DND-41 (cell line): Measurements from ENCODE around the gene DDX25.

Experiments
- ATAC-seq: fragments of 200-7000 bp; cut with Tn5 transposase; 3 replicates; pipeline ENCODE4 v1.9.1; 2021; ENCODE audit warnings: low read depth; ENCODE audit not compliant: insufficient read depth
- DNase-seq: peaks from one replicate; pipeline ENCODE4 v3.0.0-alpha.2; 2020
- H2AFZ ChIP-seq: 2 replicates; pipeline ENCODE4 v1.6.0; 2012; ENCODE audit warnings: low read depth, low read length
- H3K27ac ChIP-seq: 2 replicates; pipeline ENCODE4 v1.5.1; 2012; ENCODE audit warnings: low read length, inconsistent platforms
- H3K27me3 ChIP-seq: fragments of 200-600 bp; sonication (generic); 2 replicates; pipeline ENCODE4 v1.6.0; 2012; ENCODE audit warnings: low read length, mild to moderate bottlenecking, inconsistent platforms; ENCODE audit not compliant: insufficient read depth, poor library complexity
- H3K36me3 ChIP-seq: 2 replicates; pipeline ENCODE4 v1.5.1; 2012; ENCODE audit warnings: low read length, inconsistent platforms; ENCODE audit not compliant: insufficient read depth
- H3K4me1 ChIP-seq: 2 replicates; pipeline ENCODE4 v1.5.1; 2012; ENCODE audit warnings: mild to moderate bottlenecking, low read length; ENCODE audit not compliant: insufficient read depth
- H3K4me2 ChIP-seq: 2 replicates; pipeline ENCODE4 v1.6.0; 2012; ENCODE audit warnings: mild to moderate bottlenecking, moderate library complexity, low read length, inconsistent platforms; ENCODE audit not compliant: insufficient read depth
- H3K4me3 ChIP-seq, 2 experiments: fragments of 200-600 bp in 1 of 2; shearing (Covaris generic) in 1 of 2; 2 replicates each; pipeline ENCODE4 v1.5.1; 2012 to 2016; ENCODE audit warnings: inconsistent platforms in 2 of 2, low read length in 2 of 2, mild to moderate bottlenecking in 2 of 2, low read depth in 1 of 2, moderate library complexity in 1 of 2
- H3K79me2 ChIP-seq: 2 replicates; pipeline ENCODE4 v1.6.0; 2012; ENCODE audit warnings: low read length, inconsistent platforms; ENCODE audit not compliant: insufficient read depth
- H3K9ac ChIP-seq: 2 replicates; pipeline ENCODE4 v1.6.0; 2012; ENCODE audit warnings: low read depth, mild to moderate bottlenecking, inconsistent platforms, low read length, moderate library complexity
- H3K9me3 ChIP-seq: 2 replicates; pipeline ENCODE4 v1.5.1; 2012; ENCODE audit warnings: low read length, moderate library complexity, mild to moderate bottlenecking, inconsistent platforms; ENCODE audit not compliant: insufficient read depth, severe bottlenecking
- H4K20me1 ChIP-seq: 2 replicates; pipeline ENCODE4 v1.6.0; 2012; ENCODE audit warnings: low read length; ENCODE audit not compliant: insufficient read depth
- CTCF ChIP-seq: IDR thresholded peaks from 2 replicates; pipeline ENCODE4 v1.5.1; 2012; ENCODE audit warnings: borderline replicate concordance, low read length, moderate library complexity, mild to moderate bottlenecking; ENCODE audit not compliant: poor library complexity, severe bottlenecking; ENCODE audit errors: extremely low read depth
- EZH2 ChIP-seq: IDR thresholded peaks from 3 replicates; pipeline ENCODE4 v1.6.1; 2012; ENCODE audit warnings: borderline replicate concordance, low read depth, mild to moderate bottlenecking, moderate library complexity, low read length, inconsistent platforms; ENCODE audit not compliant: severe bottlenecking

Gene DDX25

GRCh38 chr11:125946712-125947418 is 42.6 kb downstream of the DDX25 start:
- DNase-seq (no peak), ATAC-seq (no peak)
- H3K4me3 ChIP-seq, result no peak overlapping the region
- no peaks in the 10 kb centered on the region for H3K36me3 ChIP-seq
- no peak overlapping the region for H2AFZ ChIP-seq
- no peaks in the 10 kb centered on the region for H3K9me3 ChIP-seq
- TF ChIP-seq EZH2 (no peak), CTCF (no peak)
- no peaks in the 10 kb centered on the region for H3K27me3 ChIP-seq
- H3K4me1 ChIP-seq, result no peaks in the 10 kb centered on the region; the same call in 1 of the 2 replicates
- H3K4me2 ChIP-seq, result no peak overlapping the region
- H3K79me2 ChIP-seq, result no peaks in the 10 kb centered on the region
- H3K27ac ChIP-seq, result no peak overlapping the region
- no peaks in the 10 kb centered on the region for H4K20me1 ChIP-seq
- H3K9ac ChIP-seq, result no peak overlapping the region

- H3K36me3 ChIP-seq, result no peaks in the 10 kb centered on the region
- H3K4me3 ChIP-seq, result no peak overlapping the region
- H4K20me1 ChIP-seq, result no peaks in the 10 kb centered on the region
- H2AFZ ChIP-seq, result no peak overlapping the region
- H3K27me3 ChIP-seq, result no peaks in the 10 kb centered on the region
- peak; percentile 67 for ATAC-seq
- no peak overlapping the region for H3K27ac ChIP-seq
- H3K9me3 ChIP-seq, result no peaks in the 10 kb centered on the region
- H3K9ac ChIP-seq, result no peak overlapping the region
- H3K4me2 ChIP-seq, result no peak overlapping the region
- TF ChIP-seq EZH2 (no peak), CTCF (no peak)
- H3K4me1 ChIP-seq, result no peaks in the 10 kb centered on the region; the same call in 1 of the 2 replicates
- DNase-seq, result peak; percentile 16
- no peaks in the 10 kb centered on the region for H3K79me2 ChIP-seq
Observed at GRCh38 chr11:125947419-125948277, 43.3 kb downstream of the DDX25 start.

- H2AFZ ChIP-seq, result no peak overlapping the region
- ATAC-seq, result no peak
- no peak for DNase-seq
- no peaks in the 10 kb centered on the region; the same call in 1 of the 2 replicates for H3K4me1 ChIP-seq
- no peak overlapping the region for H3K4me3 ChIP-seq
- no peak overlapping the region for H3K4me2 ChIP-seq
- no peaks in the 10 kb centered on the region for H3K79me2 ChIP-seq
- H3K9me3 ChIP-seq, result no peaks in the 10 kb centered on the region
- no peak overlapping the region for H3K27ac ChIP-seq
- no peak overlapping the region for H3K9ac ChIP-seq
- H3K27me3 ChIP-seq, result no peaks in the 10 kb centered on the region
- TF ChIP-seq EZH2, result no peak
- no peak for TF ChIP-seq CTCF
- no peaks in the 10 kb centered on the region for H3K36me3 ChIP-seq
- H4K20me1 ChIP-seq, result no peaks in the 10 kb centered on the region
Observed at GRCh38 chr11:125948278-125949051, 44.2 kb downstream of the DDX25 start.
